Natural killer cell (primary cell): ENCODE measurements around the gene MICAL2. TPM values are rescaled to one million over a fixed set of nuclear protein-coding genes. Genes with fewer than 3 reads are reported as not detected.

Source experiments
- ATAC-seq, 3 donors: fragments of 150-1000 bp in 2 of 3; fragments of 200-7000 bp in 1 of 3; cut with Tn5 transposase; 1 replicate in 1 of 3; 2 replicates in 2 of 3; pipeline ENCODE4 v1.10.0; 2021; ENCODE audit warnings: mild to moderate bottlenecking in 2 of 3, moderate library complexity in 2 of 3
- DNase-seq, 2 donors: peaks; one replicate each; pipeline versions ENCODE4 v3.0.0 to v3.0.0-alpha.2; 2013 to 2021; ENCODE audit warnings: mixed read lengths in 1 of 2
- H3K27ac ChIP-seq: one replicate; pipeline ENCODE4 v1.5.1; 2013; ENCODE audit warnings: mild to moderate bottlenecking, low read length
- H3K27me3 ChIP-seq: one replicate; pipeline ENCODE4 v1.6.1; 2013; ENCODE audit warnings: low read length; ENCODE audit not compliant: control insufficient read depth, insufficient read depth
- H3K36me3 ChIP-seq: one replicate; pipeline ENCODE4 v1.6.1; 2013; ENCODE audit warnings: low read length; ENCODE audit not compliant: control insufficient read depth, insufficient read depth
- H3K4me1 ChIP-seq: one replicate; pipeline ENCODE4 v1.6.1; 2013; ENCODE audit warnings: low read length; ENCODE audit not compliant: control insufficient read depth, insufficient read depth
- H3K4me3 ChIP-seq: one replicate; pipeline ENCODE4 v1.5.1; 2013; ENCODE audit warnings: low read length
- H3K9me3 ChIP-seq: one replicate; pipeline ENCODE4 v1.6.1; 2013; ENCODE audit warnings: low read length; ENCODE audit not compliant: control insufficient read depth, insufficient read depth
- H3K27ac Mint-ChIP-seq, 2 donors: one replicate each; pipeline ENCODE4 v1.8.0; 2022; ENCODE audit warnings: mild to moderate bottlenecking in 2 of 2, mixed read lengths in 2 of 2, moderate library complexity in 1 of 2
- H3K27me3 Mint-ChIP-seq, 2 donors: one replicate each; pipeline ENCODE4 v1.8.0; 2022; ENCODE audit warnings: low read depth in 2 of 2, mixed read lengths in 2 of 2
- H3K36me3 Mint-ChIP-seq: one replicate; pipeline ENCODE4 v1.8.0; 2022; ENCODE audit warnings: mixed read lengths
- H3K4me1 Mint-ChIP-seq, 2 donors: one replicate each; pipeline ENCODE4 v1.8.0; 2022; ENCODE audit warnings: mixed read lengths in 2 of 2
- H3K4me3 Mint-ChIP-seq: one replicate; pipeline ENCODE4 v1.8.0; 2022; ENCODE audit warnings: mild to moderate bottlenecking, moderate library complexity, mixed read lengths
- H3K9me3 Mint-ChIP-seq, 2 donors: one replicate each; pipeline ENCODE4 v1.8.0; 2022; ENCODE audit warnings: mixed read lengths in 2 of 2
- whole genome bisulfite sequencing: methylation state at CpG from one replicate; pipeline ENCODE4 v1.1.7; 2013; ENCODE audit warnings: missing lambda C conversion rate; ENCODE audit not compliant: insufficient coverage; 5-methylcytosine and 5-hydroxymethylcytosine counted together
- intact Hi-C: fragments of 100-400 bp; cut with micrococcal nuclease; formaldehyde crosslinking; loops from one replicate; pipeline ENCODE4 v1.14.2; 2022
- total RNA-seq, 4 donors: library from RNA; stranded (reverse); fragments of 120-200 nt in 1 of 4; gene quantifications; one replicate each; pipeline versions ENCODE4 v1.2.3 to v1.2.4, GENCODE V29; 2013 to 2022
- TF ChIP-seq, protein P1 (sequence below): fragments of 200-600 bp; IDR thresholded peaks from one replicate; pipeline ENCODE4 v1.8.0; 2022; ENCODE audit warnings: antibody characterized with exemption

Gene MICAL2
- total RNA-seq, 3 donors from 2014 or later (not counting 1 experiment from before 2014, with no cell fraction given): 54.6 to 68.6 (median 57.4) TPM

DNA sequence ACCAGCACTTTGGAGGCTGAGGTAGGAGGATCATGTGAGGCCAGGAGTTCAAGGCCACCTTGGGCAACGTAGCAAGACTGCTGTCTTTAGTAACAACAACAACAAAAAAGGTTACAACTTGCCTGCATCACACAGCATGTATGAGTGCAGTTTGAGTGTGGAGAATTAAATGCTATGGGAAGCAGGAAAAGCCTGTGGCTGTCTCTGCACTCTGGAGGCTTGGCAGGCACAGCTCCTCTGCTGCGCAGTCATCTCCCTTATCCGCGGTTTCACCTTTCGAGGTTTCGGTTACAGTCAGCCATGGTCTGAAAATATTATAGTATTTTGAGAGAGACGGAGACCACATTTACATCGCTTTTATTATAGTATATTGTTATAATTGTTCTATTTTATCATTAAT lies 2.9 kb downstream of the MICAL2 start:
- DNase-seq: no peak
- Histone ChIP-seq H3K27ac (no peak overlapping the region), H3K27me3 (no peaks in the 10 kb centered on the region), H3K4me1 (peaks cover 31% of the 10 kb centered on the region), H3K4me3 (no peak overlapping the region), H3K36me3 (no peaks in the 10 kb centered on the region), H3K9me3 (no peaks in the 10 kb centered on the region)
- 81% methylated on average over 5 of the region's 8 CpGs for WGBS
- Mint-ChIP-seq H3K36me3 (no peaks in the 10 kb centered on the region), H3K27me3 (peaks cover 0 to 5% of the 10 kb centered on the region in 2 donors), H3K27ac (no peak overlapping the region), H3K9me3 (no peaks in the 10 kb centered on the region), H3K4me3 (no peak overlapping the region), H3K4me1 (peaks cover 17 to 19% of the 10 kb centered on the region in 2 donors)
- TF ChIP-seq, protein P1, sequence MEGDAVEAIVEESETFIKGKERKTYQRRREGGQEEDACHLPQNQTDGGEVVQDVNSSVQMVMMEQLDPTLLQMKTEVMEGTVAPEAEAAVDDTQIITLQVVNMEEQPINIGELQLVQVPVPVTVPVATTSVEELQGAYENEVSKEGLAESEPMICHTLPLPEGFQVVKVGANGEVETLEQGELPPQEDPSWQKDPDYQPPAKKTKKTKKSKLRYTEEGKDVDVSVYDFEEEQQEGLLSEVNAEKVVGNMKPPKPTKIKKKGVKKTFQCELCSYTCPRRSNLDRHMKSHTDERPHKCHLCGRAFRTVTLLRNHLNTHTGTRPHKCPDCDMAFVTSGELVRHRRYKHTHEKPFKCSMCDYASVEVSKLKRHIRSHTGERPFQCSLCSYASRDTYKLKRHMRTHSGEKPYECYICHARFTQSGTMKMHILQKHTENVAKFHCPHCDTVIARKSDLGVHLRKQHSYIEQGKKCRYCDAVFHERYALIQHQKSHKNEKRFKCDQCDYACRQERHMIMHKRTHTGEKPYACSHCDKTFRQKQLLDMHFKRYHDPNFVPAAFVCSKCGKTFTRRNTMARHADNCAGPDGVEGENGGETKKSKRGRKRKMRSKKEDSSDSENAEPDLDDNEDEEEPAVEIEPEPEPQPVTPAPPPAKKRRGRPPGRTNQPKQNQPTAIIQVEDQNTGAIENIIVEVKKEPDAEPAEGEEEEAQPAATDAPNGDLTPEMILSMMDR: no peak
- no peak for ATAC-seq
- intact Hi-C loops: loop anchor here (5.0 kb wide), 1 partner anchor 109 kb away; no protein-coding TSS in a partner anchor

DNA sequence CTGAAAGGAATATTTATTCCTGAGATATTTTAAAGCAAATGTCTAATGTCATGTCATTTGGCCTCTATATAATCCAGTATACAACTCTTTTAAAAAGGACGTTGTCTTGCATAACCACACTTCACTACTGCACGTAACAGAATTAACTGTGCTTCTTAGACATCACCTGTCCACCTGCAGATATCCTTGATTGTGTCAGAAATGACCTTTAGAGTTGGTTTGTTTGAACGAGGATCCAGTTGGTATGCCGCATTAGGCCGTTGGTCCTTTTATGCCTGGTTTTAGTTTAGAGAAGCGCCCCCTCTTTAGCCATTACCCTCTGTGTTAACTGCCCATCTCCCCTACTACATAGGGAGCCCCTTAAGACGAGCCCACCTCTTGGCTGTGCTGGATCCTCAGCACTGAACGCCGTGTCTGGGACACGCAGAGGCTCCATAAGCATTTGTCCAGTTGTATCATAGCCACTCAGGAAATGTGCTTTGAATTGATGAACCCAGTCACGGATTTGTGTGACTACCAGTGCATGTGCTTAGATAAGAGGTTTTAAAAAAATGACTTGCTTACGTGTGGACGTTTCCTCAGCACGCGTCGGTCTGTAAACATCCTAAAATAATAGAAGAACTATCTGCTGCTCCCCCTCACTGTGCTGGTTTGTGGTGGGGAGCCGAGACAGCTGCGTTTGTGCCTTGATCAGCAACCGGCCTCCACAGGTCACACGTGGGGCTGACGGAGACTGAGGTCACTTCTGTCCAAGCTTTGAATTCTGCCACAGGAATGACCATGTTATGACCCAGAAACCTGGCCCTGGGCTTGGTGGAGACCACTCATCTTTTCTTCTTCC lies 4.0 kb downstream of the MICAL2 start:
- no peaks in the 10 kb centered on the region for H3K36me3 Mint-ChIP-seq
- Histone ChIP-seq H3K36me3 (no peaks in the 10 kb centered on the region), H3K4me1 (peaks cover 33% of the 10 kb centered on the region), H3K4me3 (no peak overlapping the region), H3K9me3 (no peaks in the 10 kb centered on the region), H3K27ac (no peak overlapping the region), H3K27me3 (no peaks in the 10 kb centered on the region)
- no peak overlapping the region for H3K27ac Mint-ChIP-seq
- WGBS: 95% methylated on average over 21 of the region's 21 CpGs
- no peaks in the 10 kb centered on the region for H3K9me3 Mint-ChIP-seq
- DNase-seq (no peak), ATAC-seq (no peak)
- peaks cover 0 to 5% of the 10 kb centered on the region in 2 donors for H3K27me3 Mint-ChIP-seq
- no peak overlapping the region for H3K4me3 Mint-ChIP-seq
- intact Hi-C loops: loop anchor here (5.0 kb wide), 1 partner anchor 108 kb away; no protein-coding TSS in a partner anchor
- H3K4me1 Mint-ChIP-seq: peaks cover 16 to 25% of the 10 kb centered on the region in 2 donors
- TF ChIP-seq, protein P1: no peak

DNA sequence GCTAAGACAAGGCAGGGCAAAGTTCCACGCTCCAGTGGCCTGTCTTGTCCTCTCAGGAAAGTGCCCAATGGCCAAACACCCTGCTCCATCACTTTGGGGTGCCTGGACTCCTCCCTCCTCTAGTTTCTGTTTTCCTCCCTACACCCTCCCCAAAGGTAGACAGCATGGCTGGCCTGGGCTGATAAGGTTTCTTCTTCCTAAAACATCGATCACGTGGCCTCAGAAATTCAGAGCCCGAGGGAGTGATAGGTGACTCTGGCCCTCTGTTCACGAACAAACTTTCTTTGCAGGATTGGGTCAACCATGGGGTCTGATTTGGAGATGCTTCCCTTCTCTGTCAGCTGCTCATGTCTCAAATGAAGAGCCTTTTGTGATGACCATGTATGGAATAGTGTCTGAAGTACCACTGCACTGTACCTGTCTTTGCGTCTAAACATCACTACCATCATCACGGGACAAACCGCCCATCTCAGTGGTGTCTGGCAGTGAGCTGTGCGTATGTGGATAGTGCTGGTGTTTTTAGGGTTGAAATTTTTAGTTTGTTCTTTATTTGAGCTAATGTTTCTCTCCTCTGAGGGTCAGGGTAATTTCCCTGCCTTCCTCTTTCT lies 6.1 kb downstream of the MICAL2 start:
- H3K4me1 ChIP-seq: peaks cover 25% of the 10 kb centered on the region
- DNase-seq: no peak
- H3K27me3 Mint-ChIP-seq: peaks cover 0 to 10% of the 10 kb centered on the region in 2 donors
- no peak for ATAC-seq
- H3K36me3 ChIP-seq: no peaks in the 10 kb centered on the region
- peaks cover 10 to 33% of the 10 kb centered on the region in 2 donors for H3K4me1 Mint-ChIP-seq
- H3K27ac ChIP-seq: no peak overlapping the region
- TF ChIP-seq, protein P1: no peak
- no peaks in the 10 kb centered on the region for H3K9me3 ChIP-seq
- 56% methylated on average over 6 of the region's 9 CpGs for WGBS
- no peak overlapping the region for H3K27ac Mint-ChIP-seq
- no peaks in the 10 kb centered on the region for H3K36me3 Mint-ChIP-seq
- no peak overlapping the region for H3K4me3 ChIP-seq
- no peaks in the 10 kb centered on the region for H3K27me3 ChIP-seq
- intact Hi-C loops: no loop called here
- H3K9me3 Mint-ChIP-seq: no peaks in the 10 kb centered on the region
- H3K4me3 Mint-ChIP-seq: no peak overlapping the region
